NCI-H1436 (cell line): ENCODE data around the gene GRM3.

Experiments used
- DNase-seq: peaks from one replicate; lab custom pipeline; 2025; lab: John Stamatoyannopoulos, UW

GRM3 gene

DNA sequence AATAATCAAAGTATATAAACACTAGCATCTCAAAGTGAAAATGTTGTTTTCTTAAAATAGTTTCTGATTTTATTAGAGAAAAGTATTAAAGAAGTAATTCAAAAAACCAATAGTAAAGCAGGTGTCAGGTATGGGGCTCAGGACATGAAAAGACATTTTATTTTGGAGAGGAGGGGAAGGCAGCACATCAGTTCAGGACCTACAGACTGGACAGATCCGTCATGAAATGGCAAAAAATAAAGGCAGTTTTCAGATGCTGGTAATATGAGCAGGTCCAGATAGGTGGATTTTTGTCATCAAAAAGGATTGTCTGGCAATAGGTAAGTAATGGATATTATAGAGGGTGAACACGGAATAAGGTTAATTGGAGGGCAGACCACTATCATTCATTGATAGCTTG is 49.0 kb downstream of the GRM3 start:
- no peak for DNase-seq

DNA sequence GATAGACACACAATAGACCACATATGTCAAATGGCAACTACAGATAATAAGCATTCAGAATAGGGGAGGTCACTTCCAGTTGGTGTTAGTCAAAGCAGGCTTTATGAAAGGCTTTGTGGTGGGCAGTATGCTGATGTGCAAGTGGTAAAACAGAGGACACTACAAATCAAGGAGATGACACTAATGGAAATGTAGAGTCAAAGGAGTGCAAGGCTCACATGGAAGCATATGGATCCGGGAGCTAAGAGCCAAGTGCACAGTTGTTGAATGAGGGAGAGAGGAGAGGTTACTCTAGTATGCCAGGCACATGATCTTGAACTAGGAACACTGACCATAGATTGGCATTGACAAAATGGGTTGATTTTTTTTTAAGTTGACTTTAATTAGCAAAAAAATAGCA is 62.7 kb downstream of the GRM3 start:
- no peak for DNase-seq

DNA sequence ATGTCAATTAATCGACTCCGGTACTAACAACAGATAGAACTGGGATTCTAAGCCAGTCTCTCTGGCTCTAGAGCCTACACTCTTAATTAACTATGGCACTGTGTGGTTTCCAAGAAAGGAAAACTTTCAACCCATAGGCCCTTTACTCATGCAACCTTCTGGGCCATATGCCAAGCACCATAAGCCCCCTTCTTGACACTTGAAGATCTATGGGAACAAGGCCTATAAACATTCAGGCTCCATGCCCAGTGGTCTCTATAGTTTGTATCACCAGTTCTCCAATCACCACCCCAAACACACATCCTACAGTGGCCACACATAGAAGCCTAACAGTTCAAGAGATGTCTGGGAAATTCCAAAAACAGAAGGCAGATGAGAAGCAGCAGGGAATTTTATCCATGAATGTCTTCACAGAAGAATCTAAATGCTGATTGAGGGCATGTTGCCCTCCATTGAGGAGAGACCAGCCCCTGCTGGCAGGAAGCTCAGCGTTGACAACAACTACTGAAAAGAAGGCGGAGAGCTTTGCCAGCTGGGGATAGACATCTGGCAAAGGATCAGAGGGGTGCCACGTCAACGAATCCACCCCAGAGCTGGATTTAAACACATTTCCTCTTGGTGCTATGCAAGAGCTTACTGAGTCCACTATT is 64.4 kb downstream of the GRM3 start:
- DNase-seq: no peak

DNA sequence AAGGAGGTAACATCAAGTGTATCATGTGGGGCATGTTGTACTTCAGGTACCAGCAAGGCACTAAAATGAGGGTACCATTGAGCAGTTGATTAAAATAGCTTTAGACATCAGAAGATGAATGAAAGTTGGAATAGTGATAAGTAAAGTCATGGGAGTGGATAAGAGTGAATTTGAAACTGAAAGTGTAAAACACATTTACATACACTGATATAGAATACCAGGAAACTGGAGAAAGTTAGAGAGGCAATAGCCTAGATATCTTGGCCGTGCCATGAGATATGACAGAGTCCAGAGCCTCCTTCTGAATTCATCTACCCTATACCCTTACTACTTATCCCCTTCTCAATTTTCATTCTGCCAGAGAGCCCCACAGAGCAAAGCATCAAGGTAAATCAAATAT is 76.6 kb downstream of the GRM3 start:
- DNase-seq: no peak

DNA sequence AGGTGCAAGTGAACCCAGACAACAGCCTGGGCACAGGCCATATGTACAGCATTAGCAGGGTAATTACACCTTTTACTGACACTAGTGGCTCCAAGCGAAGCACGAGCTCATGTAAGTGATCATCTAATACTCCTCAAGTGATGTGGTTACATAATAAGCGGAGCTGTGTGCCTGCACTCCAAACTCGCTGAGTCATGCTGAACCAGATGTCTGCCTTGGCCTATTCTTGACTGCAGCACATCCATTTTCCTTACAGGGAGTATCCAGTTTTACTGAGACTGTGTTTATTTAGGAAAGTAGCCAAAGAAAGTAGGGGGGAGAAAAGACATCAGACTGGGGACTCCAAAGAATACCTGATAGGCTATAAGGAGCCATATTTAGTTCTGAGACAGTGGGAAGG is 90.1 kb downstream of the GRM3 start:
- DNase-seq: no peak

DNA sequence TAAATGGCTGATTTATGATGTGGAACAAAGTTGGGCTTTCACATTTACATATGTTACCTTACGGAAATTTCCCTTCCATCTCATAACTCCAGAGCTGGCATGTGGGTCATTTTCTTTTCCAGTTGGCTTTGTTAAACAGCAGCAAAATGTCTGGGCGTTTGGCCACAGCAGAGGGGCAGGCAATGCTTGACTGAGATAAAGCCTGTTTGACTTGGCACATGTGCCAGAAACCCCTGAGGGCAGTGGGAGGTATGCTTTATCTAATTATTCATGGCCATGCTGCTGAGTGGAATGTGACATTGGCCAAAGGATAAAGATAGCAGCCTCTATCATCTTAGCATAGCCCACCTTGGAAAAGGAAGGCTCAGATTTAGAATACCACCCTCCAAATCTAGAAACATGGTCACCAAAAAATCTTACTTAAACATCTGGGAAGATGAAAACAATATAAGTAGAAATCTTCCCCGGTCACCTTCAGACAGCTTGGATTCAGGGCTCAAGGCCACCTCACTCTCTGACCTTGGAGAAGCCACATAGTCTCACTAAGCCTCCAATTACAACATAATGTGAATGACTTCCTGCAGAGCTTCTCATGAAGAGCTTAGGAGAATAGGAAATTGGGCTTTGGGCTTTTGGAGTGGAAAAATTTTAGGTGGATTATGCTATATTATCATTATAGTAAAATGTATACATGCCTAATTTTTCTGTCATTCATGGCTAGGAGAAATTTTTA is 101.5 kb downstream of the GRM3 start:
- no peak for DNase-seq

DNA sequence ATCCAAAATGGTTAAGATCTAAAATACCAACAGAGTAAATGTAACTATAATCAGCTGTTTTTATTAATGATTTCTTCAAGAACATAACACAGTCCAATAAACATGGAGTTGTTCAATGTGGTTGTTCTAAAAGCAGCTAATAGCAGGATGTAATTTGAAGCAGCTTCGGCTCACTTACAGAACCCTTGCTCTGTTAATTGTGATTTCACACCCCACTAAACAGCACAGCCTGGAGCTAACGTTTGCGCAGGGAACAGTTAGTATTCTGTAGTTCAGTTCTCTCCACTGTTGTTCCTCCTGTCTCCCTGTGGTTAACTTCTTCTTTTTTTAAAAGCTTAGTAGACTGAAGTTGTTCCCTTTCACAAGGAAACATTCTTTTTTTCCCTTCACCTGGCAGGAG is 104.0 kb downstream of the GRM3 start:
- DNase-seq: peak; percentile 36

DNA sequence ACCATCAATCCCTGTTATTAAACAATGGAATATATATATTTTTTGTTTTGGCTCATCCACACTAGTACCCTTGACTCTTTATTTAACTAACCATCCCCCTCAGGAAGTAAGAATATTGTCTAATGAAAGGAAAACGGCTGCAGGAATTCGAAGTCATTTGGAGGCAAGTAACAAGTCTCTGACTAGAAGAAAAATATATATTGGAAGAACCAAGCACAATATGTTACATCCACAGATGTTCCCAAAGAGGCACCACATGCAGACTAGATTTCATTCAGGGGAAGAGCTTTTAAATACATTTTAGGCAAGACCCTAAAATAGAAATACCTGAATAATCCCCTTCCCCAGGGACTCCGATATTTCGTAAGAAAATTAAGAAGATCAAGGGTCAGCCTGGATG is 104.5 kb downstream of the GRM3 start:
- DNase-seq: no peak

DNA sequence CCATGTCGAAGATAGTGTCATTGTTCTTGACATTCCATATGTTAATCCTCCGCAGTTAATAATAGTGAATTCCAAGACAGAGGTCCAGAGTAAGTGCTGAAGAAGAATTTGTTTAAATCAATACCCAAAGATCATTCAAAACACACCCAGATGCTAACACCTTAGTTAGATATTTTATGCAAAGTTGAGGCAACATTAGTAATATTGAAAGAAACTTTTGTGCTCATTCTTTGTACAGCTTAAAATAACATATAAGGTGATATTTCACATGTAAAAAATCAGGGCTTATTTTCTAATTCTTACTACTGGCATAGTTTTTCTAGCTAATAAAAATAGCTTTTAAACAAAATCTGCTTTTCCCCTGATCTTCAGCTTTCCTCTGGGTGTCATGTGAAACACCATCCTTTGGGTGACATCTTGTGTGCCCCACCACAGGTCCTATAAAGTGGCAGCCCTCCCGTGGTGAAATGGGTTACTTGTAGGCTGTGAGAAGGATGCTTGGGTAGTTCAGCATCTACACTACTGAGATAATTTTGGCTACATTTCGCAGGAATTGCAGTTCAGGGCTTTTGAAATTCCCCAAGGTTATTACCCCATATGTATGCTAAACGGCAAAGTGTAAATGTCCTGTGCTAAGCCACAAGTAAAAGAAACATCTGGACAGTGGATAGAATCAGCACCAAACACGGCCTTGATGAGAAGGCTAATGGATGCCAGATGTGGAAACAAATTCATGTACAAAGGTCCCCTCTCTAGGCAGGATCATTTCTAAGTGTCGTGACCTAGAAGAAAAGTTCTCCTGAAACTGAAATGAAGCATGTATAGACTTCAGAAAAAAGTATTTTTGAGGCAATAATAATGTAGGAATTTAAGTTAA is 105.4 kb downstream of the GRM3 start:
- DNase-seq: no peak

DNA sequence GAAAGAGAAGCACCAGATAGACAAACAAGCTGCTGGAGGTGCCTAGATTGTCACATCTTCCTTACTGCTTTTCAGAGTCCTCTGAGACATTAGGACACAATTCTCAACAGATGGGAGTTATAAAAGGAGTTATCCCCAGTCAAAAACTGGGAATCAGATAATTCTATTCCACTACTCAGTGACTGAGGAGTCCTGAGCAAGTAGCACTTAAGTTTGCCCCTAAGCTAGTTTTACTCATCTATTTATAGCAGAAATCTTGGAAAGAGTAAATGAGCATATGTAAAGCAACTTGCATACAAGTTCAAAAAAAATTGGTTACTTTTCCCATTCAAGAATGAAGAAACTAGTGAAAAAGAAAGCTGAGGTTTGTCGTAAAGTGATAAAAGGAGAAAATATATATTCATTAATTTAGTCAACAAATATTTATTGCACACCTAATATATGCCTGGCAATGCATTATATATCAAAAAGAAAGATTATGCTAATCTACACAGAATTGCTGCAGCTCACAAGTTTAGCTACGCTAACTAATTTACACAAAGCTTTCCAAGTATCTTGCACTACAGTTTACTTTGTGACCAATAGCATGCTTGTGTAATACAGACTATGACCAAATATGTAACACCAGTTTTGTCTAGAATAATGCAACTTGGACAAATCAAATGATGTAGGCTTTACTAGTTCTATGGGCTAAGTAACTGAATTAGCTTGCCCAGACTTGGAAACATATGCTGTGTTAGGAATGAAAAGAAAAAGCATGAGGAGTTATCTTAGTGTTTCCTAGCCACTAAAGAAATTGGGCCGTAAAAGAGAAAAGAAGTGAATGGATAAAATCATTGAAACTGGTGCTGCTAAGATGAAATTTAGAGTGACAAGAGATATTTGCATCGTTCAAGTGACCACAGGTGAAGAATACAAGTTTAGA is 106.3 kb downstream of the GRM3 start:
- no peak for DNase-seq

DNA sequence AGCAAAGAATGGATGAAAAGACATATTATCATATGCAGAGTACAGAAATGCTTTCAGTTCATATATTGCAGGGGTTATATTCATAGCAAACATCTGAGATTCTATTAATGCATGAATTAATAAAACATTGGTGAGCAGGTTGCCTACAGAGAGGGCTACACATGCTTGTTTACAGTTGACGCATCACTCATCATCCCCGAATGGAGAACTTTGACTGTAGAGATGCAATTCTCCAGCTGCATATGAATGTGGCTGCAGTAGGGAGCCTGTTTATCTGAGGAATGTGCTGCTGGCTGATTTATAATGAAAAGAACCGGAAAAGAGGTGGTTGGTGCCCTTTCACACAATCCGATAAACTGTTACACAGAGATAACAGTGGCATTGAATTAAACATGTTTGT is 116.5 kb downstream of the GRM3 start:
- no peak for DNase-seq

DNA sequence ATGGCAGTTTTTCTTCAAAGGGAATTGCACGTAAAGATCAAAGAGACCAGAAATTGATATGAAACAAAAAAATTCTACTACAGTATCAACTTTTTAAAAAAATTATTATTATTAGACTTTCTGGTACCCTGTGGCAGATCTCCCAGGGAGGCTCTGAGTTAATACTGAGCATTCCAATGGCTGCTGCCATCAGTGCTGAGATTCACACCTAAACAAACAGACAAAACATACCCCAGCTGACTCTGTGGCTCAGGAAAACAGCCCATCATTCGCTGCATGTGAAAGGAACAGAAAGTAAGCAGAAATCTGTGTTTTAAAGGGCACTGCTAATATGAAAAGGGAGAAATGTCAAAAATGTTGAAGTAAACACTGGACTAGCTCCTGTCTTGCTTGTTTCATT is 118.4 kb downstream of the GRM3 start:
- DNase-seq: no peak

DNA sequence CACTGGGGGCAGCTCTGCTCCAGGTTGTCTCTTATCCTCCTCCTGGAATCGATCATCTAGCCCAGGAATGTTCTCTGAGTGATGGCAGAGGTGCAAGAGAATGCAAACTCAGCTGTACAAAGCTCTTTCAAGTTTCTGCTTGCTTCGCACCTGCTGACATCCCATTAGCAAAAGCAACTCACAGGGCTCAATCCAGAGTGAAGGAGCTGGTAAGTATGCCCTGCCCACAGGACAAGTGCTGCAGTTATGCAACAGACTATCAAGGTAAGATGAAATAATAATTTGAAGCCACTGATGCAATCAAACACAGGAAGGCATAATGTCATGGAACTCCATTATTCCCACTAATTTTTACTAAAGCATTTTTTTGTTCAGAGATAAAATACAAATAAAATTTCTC is 122.2 kb downstream of the GRM3 start:
- DNase-seq: no peak

DNA sequence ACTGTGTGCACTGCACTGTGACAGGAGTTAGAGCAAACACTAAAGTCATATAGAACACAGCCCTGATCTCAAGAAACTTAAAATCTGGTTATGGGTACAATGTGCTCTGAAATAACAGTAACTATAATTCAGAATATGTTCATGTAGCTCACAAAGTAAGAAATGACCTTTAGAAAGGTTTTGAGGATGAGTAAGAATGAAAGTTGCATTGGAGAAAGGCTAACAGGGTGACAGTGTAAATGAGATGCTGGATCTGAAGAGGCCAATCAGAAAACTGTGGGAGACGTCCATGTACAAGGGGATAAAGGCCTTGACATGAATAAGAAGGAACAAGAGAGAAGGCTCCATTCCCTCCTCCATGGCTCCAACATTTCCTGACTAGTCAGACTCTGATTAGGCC is 124.7 kb downstream of the GRM3 start:
- no peak for DNase-seq

DNA sequence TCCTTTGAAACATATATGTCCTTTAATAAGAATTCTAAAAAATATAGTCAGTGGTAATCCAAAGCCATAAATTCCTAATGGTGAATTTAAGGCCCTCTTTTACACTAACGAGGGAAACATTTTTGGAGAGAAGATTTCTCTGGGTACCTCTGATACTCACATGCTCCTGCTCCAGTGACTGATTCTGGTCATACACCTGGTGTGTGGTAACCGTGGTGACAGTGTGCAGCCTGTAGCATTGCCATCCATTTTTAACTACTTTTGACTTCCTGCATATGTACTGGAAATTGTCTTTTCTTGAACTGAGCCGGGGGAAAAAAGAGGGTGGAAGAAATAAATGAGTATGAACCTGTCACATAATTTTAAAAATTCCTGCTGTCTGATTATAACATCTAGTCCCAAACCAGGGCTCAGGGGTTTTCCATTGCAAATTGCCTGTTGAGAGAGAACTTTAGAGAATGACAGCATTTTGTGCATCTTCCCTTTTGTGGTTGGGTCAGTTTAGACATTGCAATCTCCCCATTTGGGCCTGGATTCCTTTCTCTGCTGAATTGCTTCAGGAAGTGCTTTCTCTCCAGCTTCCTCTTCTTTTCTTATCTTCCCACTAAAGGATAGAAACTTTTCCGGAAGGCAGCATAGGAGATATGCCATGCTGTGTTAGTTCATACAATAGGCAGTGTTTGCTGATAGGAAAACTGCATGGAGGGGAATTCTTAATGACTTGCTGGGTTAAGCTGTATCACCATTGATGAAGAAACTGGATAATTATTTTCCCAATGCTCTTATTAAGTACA is 125.5 kb downstream of the GRM3 start:
- DNase-seq: no peak

DNA sequence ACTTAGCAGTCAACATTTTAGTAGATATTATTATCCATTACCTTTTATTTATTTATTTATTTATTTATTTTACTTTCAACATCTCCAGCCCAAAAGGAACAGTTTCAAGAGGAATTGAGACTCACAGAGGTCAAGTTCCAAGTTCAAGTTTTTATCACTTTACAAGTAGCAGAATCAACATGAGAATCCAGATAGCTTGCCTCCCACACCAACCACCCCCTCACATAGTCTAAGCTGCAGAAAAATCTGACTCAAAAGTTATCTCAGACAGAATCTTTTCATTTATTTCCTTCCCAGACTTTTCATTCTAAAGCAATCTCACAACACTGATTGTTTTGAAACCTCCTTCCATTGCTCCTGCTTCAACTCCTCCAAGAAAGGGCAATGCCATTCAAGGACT is 129.6 kb downstream of the GRM3 start:
- no peak for DNase-seq

DNA sequence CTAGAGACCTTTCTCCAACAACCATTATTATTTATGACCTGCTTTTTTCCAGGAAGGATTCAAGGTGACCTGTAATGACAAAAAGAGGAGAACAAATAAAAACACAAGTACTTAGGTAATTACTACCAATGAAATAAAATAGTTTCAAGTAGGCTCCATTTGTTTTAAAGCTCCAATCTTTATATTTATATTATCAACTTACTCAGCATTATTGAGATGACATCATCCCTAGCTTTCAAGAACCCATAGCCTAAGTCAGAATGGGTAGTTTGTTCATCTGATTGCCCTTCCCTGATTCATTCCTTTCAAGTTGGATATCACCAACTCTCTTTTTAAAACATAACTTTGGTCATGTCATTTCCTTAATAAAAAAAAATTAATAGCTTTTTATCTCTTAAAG is 131.5 kb downstream of the GRM3 start:
- no peak for DNase-seq

DNA sequence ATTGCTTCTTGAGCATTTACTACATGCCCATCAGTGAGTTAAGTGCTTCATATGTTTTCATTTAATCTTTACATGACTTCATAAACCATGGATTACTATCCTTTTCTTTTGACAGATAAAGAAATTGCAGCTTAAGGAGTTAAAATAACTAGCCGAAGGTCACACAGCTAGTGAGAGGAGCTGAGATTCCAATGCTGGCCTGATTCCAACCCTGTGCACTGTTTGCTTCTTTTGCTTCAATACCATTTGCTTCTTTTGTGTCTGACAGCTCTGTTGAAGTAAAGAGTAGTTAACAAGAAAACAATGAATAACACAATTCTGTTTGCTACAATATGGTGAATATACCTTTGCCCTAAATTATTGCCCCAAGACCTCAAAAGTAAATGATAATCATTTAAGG is 132.4 kb downstream of the GRM3 start:
- DNase-seq: no peak

DNA sequence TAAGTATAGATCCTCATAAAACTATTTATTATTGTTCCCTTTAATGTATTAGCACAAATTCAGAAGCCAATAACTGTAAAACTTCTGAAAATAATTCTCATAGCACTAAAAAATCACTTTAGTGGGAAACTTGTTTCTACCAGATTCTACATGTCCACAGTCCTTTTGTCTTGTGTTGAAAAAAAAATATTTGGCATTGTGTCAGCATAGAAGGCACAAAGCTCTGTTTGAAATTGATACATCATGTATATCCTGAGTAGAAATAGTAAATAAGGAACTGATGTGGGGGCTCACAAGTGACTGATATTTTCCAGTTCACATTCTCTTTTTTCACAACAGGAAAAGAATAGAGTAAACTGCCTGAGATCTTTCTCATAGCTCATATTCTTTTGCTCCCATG is 134.6 kb downstream of the GRM3 start:
- DNase-seq: no peak

DNA sequence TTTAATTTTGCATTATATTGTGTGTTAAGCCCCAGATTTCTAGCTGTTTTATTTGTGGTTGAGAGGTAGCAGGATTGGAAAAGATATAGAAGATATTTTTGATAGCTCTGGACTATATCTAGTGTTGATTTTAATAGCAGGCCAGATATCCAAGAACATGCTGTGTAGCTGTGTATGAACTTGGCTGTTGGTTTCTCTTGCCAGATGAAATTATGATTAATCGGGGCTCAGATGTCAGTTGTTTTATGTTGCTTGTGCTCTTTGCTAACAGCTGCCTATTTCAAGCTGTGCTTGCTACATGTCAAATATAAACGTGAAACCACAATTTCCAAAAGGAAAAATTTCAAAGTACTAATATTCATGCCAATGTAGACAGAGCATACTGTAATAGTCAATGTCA is 141.1 kb downstream of the GRM3 start:
- DNase-seq: no peak

DNA sequence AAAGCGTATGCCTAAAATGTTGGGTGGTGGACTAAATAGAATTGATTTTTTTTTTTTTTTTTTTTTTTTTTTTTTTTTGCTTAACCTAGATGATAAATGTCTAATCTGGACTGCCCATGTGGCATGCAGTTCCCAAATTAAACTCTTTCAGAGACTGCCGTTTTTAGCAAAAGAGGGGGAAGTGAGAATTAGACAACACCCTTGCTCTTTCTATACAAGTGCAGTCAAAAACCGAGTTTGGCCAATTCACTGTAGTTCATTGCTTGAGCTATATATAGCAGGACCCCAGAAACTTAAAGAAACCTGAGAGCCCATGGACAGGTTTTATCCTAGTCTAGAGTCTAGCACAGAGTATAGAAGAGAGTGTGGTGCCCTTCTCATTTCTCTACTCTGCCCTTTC is 141.9 kb downstream of the GRM3 start:
- DNase-seq: no peak
